Peyer's patch (tissue), 4 donors: Measurements from ENCODE around the gene DNMT1.

Experiments used
- POLR2A ChIP-seq, 2 donors: fragments of 450-650 bp; IDR thresholded peaks; one replicate each; pipeline ENCODE4 v1.5.1; 2017; ENCODE audit warnings: antibody characterized with exemption in 2 of 2, mild to moderate bottlenecking in 2 of 2, moderate library complexity in 2 of 2
- TF ChIP-seq, protein P1 (sequence below), 6 experiments: fragments of 450-650 bp in 4 of 6; fragments of 200-600 bp in 2 of 6; sonication (generic) in 1 of 6; IDR thresholded peaks; one replicate each; pipeline ENCODE4 v1.5.1; 2017 to 2019; ENCODE audit warnings: antibody characterized with exemption in 6 of 6, mild to moderate bottlenecking in 3 of 6, moderate library complexity in 1 of 6

DNA sequence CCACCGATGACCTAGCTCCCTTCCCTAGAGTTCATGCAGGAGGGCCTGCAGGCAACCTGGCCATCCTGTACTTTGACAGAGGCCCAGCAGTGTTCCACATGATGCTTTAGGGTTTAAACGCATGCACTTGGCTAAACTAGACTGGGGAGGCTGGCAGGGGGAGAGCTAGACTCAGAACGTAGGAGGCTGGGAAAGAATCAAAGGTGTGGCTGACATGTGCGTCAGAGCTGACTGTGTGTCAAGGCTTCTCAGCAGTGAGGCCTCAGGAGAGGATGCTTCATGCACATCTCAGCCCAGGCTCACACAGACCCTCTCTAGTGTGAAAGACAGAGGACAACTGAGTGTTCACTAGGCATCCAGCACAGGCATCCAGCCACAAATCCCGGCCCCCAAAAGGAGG, 28.7 kb downstream of the DNMT1 start:
- TF ChIP-seq, protein P1, sequence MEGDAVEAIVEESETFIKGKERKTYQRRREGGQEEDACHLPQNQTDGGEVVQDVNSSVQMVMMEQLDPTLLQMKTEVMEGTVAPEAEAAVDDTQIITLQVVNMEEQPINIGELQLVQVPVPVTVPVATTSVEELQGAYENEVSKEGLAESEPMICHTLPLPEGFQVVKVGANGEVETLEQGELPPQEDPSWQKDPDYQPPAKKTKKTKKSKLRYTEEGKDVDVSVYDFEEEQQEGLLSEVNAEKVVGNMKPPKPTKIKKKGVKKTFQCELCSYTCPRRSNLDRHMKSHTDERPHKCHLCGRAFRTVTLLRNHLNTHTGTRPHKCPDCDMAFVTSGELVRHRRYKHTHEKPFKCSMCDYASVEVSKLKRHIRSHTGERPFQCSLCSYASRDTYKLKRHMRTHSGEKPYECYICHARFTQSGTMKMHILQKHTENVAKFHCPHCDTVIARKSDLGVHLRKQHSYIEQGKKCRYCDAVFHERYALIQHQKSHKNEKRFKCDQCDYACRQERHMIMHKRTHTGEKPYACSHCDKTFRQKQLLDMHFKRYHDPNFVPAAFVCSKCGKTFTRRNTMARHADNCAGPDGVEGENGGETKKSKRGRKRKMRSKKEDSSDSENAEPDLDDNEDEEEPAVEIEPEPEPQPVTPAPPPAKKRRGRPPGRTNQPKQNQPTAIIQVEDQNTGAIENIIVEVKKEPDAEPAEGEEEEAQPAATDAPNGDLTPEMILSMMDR (IDR thresholded peaks at IDR 0.05), result no peak
- TF ChIP-seq POLR2A (IDR thresholded peaks at IDR 0.05), result no peak
